OCI-LY3 (cell line): Measurements from ENCODE around the gene TNFAIP8L1.

Experiments used
- CTCF ChIP-seq: fragments of 200-600, 300-600 bp; sonication (generic); IDR thresholded peaks from 2 replicates; pipeline ENCODE4 v1.5.1; 2014; ENCODE audit warnings: antibody characterized with exemption, low read length, low read depth
- EZH2phosphoT487 ChIP-seq: fragments of 200-600 bp; shearing (Covaris generic); IDR thresholded peaks from 2 replicates; pipeline ENCODE4 v1.6.1; 2018; ENCODE audit warnings: antibody characterized with exemption, mixed run types, low read depth

DNA sequence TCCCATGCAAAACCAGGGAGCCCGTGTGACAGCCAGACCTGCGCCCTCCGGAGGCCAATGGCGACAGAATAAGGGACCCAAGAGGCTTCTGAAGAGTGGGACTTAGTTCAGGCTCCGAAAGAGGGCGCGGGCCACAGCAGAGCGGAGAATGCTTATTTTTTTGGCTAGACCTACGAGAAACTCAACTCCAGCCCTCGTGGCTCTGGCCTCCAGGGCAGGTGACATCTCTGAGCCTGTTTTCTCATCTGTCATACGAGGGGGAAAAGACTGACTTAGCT is 61.3 kb downstream of the TNFAIP8L1 start:
- TF ChIP-seq CTCF (peak; percentile 16; the same call in 1 of the 2 replicates), EZH2phosphoT487 (no peak)
